HG03039 (cell line): ENCODE results near the gene ZCCHC24.

Experiments used
- ATAC-seq: cut with Tn5 transposase; IDR thresholded peaks from one replicate; pipeline ENCODE4 v1.9.1; 2021; ENCODE audit warnings: mild to moderate bottlenecking, moderate library complexity; ENCODE audit not compliant: unreplicated experiment

ZCCHC24 gene

GRCh38 chr10:79386637-79387465 is 58.6 kb downstream of the ZCCHC24 start:
- no peak for ATAC-seq

GRCh38 chr10:79385804-79386531 is 59.5 kb downstream of the ZCCHC24 start:
- no peak for ATAC-seq

DNA sequence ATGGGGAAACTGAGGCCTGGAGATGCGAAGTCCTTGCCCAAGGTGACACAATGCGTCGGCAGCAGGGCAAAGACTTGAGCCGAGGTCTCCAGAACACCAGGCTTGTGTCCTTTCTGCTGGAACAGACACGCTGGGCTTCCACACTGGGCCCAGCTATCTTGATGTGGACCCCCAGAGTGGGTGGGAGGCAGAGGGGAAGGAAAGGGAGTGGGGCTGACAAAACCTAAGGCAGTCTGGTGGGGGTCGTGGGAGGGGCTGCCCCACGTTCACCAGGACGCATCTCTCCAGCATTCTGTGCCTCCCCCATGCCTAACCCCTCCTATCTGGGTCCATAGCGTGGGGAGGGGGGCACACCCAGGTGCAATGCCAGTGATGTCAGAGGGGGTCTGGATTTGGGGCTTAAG is 60.0 kb downstream of the ZCCHC24 start:
- ATAC-seq: no peak

GRCh38 chr10:79384773-79385391 is 60.5 kb downstream of the ZCCHC24 start:
- ATAC-seq: no peak

DNA sequence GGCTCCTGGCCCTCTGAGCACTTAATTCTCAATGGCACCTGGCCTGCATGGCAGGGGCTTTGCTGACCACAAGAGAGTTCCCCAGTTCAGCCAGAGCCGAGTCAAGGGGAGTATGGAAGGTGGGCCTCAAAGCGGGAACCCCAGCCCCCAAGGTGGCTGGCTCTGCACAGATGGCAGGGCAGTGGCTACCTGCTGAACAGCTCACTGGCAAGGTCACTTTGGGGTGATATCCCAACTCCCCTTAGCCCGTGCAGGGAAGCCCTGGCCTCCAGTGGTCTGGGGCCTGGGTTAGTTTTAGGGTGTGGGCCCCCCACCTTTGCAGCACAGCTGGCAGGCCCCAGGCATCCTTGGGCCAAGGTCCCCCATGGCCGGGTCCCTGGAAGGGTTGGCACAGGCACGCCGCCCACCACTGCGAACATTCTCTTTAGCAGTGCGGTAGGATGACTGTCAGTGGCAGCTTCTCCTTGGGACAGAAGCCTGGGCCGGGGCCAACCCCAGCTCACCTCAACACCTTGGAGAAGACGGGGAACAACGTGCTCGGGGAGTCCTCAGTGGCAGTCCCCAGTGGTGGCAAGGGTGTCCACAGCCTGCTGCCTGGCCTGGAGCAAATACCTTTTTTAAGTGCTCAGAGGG is 61.3 kb downstream of the ZCCHC24 start:
- ATAC-seq: no peak

DNA sequence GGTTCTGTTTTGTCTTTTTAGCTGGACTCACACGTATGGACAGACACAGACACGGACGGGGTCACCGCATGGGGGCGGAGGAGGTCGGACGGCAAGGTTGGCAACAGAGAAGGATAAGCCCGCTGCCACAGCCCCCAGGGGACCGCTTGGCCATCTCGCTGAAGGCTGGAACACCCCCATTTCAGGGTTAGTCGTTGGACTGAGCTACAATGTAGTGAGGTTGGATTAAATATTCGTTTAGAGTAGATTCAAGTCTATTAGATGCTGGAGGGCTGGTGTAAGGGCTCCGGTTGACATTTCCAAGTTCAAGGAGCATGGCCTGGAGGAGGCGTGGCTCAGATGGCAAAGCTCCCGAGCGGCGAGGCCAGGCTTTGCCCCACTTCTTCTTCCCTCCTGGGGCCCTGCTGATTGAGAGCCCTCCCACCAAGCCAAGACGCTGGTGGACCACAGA is 62.9 kb downstream of the ZCCHC24 start:
- ATAC-seq: no peak

GRCh38 chr10:79381804-79382221 is 63.6 kb downstream of the ZCCHC24 start:
- no peak for ATAC-seq

GRCh38 chr10:79380946-79381721 is 64.3 kb downstream of the ZCCHC24 start:
- ATAC-seq: no peak

- ATAC-seq: no peak
Observed at GRCh38 chr10:79380125-79380945, 65.1 kb downstream of the ZCCHC24 start.

- ATAC-seq: no peak
Observed at GRCh38 chr10:79379512-79380124, 65.8 kb downstream of the ZCCHC24 start.

DNA sequence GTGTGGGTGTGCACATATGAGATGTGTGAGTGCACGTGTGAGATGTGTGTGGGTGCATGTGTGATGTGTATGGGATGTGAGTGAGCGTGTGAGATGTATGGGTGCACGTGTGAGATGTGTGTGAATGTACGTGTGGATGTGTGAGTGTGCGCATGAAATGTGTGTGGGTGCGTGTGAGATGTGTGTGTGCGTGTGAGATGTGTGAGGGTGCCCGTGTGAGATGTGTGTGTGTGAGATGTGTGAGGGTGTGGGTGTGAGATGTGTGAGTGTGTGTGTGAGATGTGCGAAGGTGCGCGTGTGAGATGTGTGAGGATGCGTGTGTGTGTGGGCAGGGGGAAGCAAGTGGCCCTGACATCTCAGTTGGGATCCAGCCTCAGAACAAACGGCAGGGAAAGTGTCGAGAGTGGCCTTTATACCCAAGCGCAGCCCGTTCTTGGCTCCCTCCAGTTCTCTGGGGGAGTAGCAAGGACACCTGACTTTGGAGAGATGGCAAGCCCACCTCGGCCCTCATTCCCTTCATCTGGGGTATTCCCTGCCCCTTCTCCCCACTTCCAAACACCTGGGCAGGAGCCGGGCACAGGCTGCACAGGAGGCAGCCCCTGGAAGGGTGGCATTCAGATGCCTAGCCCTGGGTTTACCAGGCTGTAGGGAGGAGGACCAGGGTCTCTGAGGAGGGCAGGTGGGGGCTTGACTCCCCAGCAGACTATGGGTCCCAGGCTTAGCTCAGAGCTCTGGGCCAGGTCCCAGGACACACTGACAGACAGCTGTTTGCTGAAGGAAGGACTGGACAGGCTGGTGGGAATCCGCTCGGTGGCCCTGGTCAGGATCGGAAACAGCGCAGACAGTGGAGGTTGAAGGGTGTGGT is 66.5 kb downstream of the ZCCHC24 start:
- ATAC-seq: no peak

DNA sequence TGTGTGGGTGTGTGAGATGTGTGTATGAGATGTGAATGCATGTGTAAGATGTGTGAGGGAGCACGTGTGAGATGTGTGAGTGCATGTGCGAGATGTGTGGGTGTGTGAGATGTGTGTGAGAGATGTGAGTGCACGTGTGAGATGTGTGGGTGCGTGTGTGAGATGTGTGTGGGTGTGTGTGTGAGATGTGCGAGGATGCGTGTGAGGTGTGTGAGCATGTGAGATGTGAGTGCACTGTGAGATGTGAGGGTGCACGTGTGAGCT is 67.1 kb downstream of the ZCCHC24 start:
- no peak for ATAC-seq

GRCh38 chr10:79377557-79378382 is 67.7 kb downstream of the ZCCHC24 start:
- ATAC-seq: no peak

GRCh38 chr10:79376751-79377556 is 68.5 kb downstream of the ZCCHC24 start:
- ATAC-seq: no peak

DNA sequence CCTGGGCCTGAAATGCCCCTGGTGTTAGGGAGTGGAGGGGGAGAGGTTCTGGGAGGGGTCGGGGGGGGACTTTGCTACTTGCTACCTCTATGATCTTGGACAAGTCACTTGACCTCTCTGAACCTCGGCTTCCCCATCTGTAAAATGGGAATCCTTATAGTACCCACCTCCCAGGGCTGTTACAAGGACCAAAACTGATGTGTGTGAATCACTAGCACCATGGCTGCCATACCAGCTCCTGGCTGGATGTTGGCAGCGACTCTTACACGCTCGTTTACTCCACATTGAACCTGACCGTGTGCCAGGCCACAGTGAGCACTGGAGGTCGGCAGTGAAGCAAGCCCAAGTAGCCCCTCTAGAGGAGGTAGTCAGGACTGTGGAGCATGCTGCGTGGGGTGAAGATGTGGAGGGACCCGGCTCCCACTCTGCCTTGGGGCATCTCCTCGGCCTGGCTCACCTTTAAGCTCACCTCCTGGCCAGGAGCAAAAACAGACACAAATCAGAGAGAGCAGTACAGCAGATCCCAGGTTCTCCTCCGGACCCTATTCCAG is 69.3 kb downstream of the ZCCHC24 start:
- ATAC-seq: no peak

DNA sequence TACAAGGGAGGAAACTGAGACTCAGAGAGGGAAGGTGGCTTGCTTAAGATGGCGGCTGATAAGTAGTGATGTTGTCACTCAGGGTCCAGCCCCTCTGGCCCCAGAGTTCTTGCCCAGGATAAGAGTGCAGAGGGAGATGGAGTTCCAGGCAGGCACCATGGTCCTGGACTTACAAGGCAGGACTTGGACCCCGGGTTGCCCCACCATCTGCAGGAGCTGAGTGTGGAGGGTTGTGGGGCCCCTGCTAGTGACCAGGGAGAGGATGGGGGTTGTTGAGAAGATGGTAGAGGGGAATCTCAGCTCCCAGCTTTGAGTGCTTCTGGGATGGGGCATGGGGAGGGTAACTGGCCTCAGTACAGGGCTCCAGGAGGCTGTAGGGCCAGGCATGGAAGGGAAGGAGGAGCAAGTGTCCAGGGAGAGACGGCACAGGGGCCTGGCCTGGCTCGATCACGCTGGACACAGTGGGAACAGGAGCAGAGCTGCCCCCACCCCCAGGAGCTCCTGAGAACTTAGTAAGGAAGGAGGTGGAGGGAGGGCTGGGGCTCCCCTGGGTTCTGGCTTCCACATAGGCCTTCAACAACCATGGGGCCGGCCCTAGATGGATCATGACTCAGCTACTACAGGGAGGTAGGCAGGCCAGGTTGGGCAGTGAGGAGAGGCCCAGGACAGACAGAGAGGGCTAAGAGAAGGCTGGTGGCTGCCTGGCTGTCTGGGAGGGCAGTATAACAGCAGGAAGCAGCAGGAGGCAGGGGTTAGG is 69.9 kb downstream of the ZCCHC24 start:
- no peak for ATAC-seq
